Bronchial epithelial cell (primary cell): ENCODE measurements around the gene CRELD1. TPM values are rescaled to one million over a fixed set of nuclear protein-coding genes. Genes with fewer than 3 reads are reported as not detected.

Experiments
- DNase-seq: peaks from one replicate; pipeline ENCODE4 v3.0.0-alpha.2; 2010; ENCODE audit warnings: low read depth
- FAIRE-seq: peaks from 2 replicates; lab custom pipeline; 2011; peaks lifted over from hg19 to GRCh38; lab: Jason Lieb, UNC
- H3K27me3 ChIP-seq: 2 replicates; pipeline ENCODE4 v1.5.1; 2011; ENCODE audit warnings: low read length; ENCODE audit not compliant: control insufficient read depth, insufficient read depth
- H3K36me3 ChIP-seq: 2 replicates; pipeline ENCODE4 v1.5.1; 2011; ENCODE audit warnings: low read length; ENCODE audit not compliant: control insufficient read depth, insufficient read depth
- H3K4me3 ChIP-seq: 2 replicates; pipeline ENCODE4 v1.5.1; 2011; ENCODE audit warnings: mild to moderate bottlenecking, low read depth, low read length, control low read depth
- total RNA-seq: library from RNA; depleted of rRNA; stranded (reverse); fragments of >200 nt; gene quantifications from 2 replicates; pipeline ENCODE4 v1.2.1, GENCODE V29; 2014
- TF ChIP-seq, protein P1 (sequence below): IDR thresholded peaks from 2 replicates; pipeline ENCODE4 v1.5.1; 2011; ENCODE audit warnings: mild to moderate bottlenecking, moderate library complexity, low read length, control low read depth, inconsistent platforms; ENCODE audit not compliant: insufficient read depth, severe bottlenecking

The CRELD1 gene
- total RNA-seq, 1 donor from 2014 or later, result 35.8 TPM

GRCh38 chr3:9902372-9903237 lies 31.0 kb upstream of the CRELD1 start, which contains the start of gene IL17RE:
Gene IL17RE (plus strand): TSS chr3:9902848. CDS start chr3:9902933, 85 bp downstream.
- FAIRE-seq (no peak), DNase-seq (peak; percentile 50)
- peak within 1 kb of the TSS; percentile 52 for H3K4me3 ChIP-seq
- TF ChIP-seq, protein P1, sequence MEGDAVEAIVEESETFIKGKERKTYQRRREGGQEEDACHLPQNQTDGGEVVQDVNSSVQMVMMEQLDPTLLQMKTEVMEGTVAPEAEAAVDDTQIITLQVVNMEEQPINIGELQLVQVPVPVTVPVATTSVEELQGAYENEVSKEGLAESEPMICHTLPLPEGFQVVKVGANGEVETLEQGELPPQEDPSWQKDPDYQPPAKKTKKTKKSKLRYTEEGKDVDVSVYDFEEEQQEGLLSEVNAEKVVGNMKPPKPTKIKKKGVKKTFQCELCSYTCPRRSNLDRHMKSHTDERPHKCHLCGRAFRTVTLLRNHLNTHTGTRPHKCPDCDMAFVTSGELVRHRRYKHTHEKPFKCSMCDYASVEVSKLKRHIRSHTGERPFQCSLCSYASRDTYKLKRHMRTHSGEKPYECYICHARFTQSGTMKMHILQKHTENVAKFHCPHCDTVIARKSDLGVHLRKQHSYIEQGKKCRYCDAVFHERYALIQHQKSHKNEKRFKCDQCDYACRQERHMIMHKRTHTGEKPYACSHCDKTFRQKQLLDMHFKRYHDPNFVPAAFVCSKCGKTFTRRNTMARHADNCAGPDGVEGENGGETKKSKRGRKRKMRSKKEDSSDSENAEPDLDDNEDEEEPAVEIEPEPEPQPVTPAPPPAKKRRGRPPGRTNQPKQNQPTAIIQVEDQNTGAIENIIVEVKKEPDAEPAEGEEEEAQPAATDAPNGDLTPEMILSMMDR, result no peak
- peaks cover 8% of the 10 kb centered on the region for H3K36me3 ChIP-seq
- H3K27me3 ChIP-seq, result no peaks in the 10 kb centered on the region

- FAIRE-seq (no peak), DNase-seq (peak; percentile 48)
- H3K36me3 ChIP-seq, result peaks cover 10% of the 10 kb centered on the region
- H3K27me3 ChIP-seq, result no peaks in the 10 kb centered on the region
- TF ChIP-seq, protein P1, result no peak
- H3K4me3 ChIP-seq, result peak overlapping the region; percentile 52
Measured at GRCh38 chr3:9903238-9903624, 30.4 kb upstream of the CRELD1 start.

GRCh38 chr3:9903904-9904303 lies 29.7 kb upstream of the CRELD1 start:
- no peak overlapping the region for H3K4me3 ChIP-seq
- TF ChIP-seq, protein P1, result no peak
- H3K27me3 ChIP-seq, result no peaks in the 10 kb centered on the region
- H3K36me3 ChIP-seq, result peaks cover 15% of the 10 kb centered on the region
- no peak for FAIRE-seq
- no peak for DNase-seq

GRCh38 chr3:9906480-9906879 lies 27.2 kb upstream of the CRELD1 start:
- no peak for DNase-seq
- Histone ChIP-seq H3K36me3 (peaks cover 21% of the 10 kb centered on the region), H3K27me3 (no peaks in the 10 kb centered on the region), H3K4me3 (no peak overlapping the region)
- TF ChIP-seq, protein P1, result no peak
- FAIRE-seq, result no peak

DNA sequence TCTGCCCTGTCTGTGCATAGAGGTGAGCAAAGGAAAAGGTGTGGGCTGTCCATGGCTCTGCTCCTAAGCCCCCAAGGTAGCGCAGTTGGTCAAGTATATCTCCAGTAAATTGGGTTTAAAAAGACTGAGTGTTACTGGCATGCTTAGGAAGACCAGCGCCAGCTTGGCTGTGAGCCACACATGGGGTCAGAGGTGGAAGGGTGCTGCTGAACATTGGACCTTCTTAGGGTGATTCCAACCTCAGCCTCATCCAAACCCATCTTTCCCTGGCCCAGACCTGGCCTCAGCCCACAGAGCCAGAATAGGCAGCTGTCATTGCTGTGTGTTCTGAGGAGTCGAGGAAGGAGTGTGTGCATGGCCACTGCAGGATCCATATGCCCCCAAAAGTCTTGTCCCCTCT lies 25.3 kb upstream of the CRELD1 start:
- Histone ChIP-seq H3K36me3 (peaks cover 24% of the 10 kb centered on the region), H3K4me3 (no peak overlapping the region), H3K27me3 (no peaks in the 10 kb centered on the region)
- TF ChIP-seq, protein P1, result no peak
- no peak for FAIRE-seq
- DNase-seq, result no peak
